ENCODE measurements around the gene NLGN1.

NLGN1 gene

DNA sequence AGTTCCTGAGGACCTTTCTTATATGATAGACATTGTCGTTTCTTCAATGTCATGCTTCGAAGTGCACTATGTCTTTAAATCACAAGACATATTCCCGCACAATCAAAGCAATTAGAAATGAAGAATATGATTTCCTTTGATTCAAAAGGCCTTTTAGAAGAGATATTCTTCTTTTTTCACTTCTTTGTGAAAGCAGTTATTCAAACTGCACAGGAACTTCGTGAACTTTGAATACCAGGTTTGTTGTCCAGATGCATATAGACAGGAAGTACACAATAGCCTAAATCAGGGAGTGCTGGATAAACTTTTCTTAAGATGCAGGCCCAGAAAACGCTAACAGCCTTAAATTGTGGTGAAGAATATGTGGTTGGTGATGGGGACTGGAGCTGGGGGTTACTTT, 870.5 kb downstream of the NLGN1 start:
- no peaks in the 10 kb centered on the region for H3K27me3 ChIP-seq
- no peaks in the 10 kb centered on the region for H3K9me3 ChIP-seq
- H3K4me3 ChIP-seq: no peak overlapping the region
- H3K4me1 ChIP-seq: no peaks in the 10 kb centered on the region
- no peak overlapping the region for H3K9ac ChIP-seq
- H4K20me1 ChIP-seq: no peaks in the 10 kb centered on the region
- TF ChIP-seq Cebpa-rat (IDR thresholded peaks at IDR 0.05): no peak
- no peak overlapping the region for H3K27ac ChIP-seq
- H3K4me2 ChIP-seq: no peak overlapping the region
- no peaks in the 10 kb centered on the region for H3K36me3 ChIP-seq

DNA sequence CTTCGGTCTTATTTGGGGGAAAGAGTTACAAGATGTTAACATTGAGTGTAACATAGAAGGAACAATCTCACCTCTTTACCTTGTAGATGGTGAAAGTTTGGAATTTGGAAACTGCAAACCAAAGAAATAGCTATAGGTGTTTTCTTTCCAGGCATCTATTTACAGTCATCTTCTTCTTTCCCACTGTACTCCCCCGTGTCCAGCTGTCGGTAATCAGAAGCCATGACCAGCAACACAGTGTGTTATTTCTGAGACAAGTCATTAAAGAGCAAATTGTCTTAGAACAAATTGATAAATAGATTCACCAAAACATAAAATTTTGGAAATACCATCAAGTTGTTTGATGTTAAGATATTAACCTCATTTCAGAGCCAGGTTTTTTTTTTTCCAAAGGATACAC, 871.0 kb downstream of the NLGN1 start:
- TF ChIP-seq Cebpa-rat (IDR thresholded peaks at IDR 0.05): no peak
- Histone ChIP-seq H4K20me1 (no peaks in the 10 kb centered on the region), H3K27me3 (no peaks in the 10 kb centered on the region), H3K27ac (no peak overlapping the region), H3K4me2 (no peak overlapping the region), H3K4me3 (no peak overlapping the region), H3K36me3 (no peaks in the 10 kb centered on the region), H3K9me3 (no peaks in the 10 kb centered on the region), H3K4me1 (no peaks in the 10 kb centered on the region), H3K9ac (no peak overlapping the region)

DNA sequence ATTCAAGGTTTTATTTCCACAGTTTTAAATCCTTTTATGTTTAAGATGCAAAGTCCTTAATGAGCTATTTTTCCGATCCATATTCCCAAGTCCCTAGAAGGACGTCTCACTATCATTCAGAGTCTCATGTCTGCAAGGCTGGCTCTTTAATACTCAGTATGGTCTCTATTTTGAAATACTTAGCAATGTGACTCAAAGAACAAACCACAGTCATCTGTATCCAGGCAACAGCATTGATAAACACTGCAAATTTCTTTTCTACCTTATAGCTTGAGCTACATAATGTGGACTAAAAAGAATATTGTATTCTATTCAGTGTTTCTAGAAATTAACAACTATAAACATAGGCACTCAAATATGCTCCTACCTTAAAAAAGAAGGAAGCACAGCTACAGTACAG, 873.3 kb downstream of the NLGN1 start:
- Histone ChIP-seq H3K4me1 (no peaks in the 10 kb centered on the region), H3K27me3 (no peaks in the 10 kb centered on the region), H3K4me3 (no peak overlapping the region), H3K36me3 (no peaks in the 10 kb centered on the region), H3K9me3 (no peaks in the 10 kb centered on the region), H3K9ac (no peak overlapping the region), H3K27ac (no peak overlapping the region), H3K4me2 (no peak overlapping the region), H4K20me1 (no peaks in the 10 kb centered on the region)
- TF ChIP-seq Cebpa-rat (IDR thresholded peaks at IDR 0.05): no peak

DNA sequence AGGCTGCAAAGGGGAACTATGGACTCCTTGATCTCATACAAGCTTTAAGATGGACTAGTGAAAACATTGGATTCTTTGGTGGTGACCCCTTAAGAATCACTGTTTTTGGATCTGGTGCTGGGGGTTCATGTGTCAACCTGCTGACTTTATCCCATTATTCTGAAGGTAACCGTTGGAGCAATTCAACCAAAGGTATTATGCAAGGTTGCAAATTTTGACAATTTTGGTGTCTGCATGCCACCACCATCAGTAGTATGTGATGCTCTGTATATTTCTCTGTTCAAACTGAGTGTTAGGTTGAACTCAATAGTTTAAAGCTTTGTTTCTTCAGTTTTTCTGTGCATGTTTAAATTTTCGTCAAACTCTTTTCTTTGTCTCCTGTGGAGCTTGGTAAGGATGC, 877.8 kb downstream of the NLGN1 start:
- Histone ChIP-seq H3K27ac (no peak overlapping the region), H3K36me3 (no peaks in the 10 kb centered on the region), H3K9me3 (no peaks in the 10 kb centered on the region), H3K4me2 (no peak overlapping the region), H3K27me3 (no peaks in the 10 kb centered on the region), H3K4me3 (no peak overlapping the region), H4K20me1 (no peaks in the 10 kb centered on the region), H3K4me1 (no peaks in the 10 kb centered on the region), H3K9ac (no peak overlapping the region)
- TF ChIP-seq Cebpa-rat (IDR thresholded peaks at IDR 0.05): no peak

DNA sequence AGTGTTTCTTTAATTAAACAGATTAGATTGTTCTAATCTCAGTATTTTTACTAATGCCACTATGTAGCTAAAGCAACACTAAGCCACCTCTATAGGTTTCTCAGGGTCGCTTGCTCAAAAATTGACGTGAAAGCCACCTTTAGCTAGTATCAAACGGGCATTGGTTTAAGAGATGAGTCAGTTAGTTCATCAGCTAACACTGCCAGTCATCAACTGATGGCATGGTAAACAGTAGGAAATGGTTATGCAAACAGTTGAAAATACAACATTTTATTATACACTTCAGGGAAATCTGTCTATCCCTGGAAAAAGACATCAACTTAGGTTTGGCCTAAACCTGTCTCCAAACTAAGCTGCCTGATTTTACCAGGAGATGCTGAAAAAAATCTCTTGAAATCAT, 879.3 kb downstream of the NLGN1 start:
- TF ChIP-seq Cebpa-rat (IDR thresholded peaks at IDR 0.05): no peak
- Histone ChIP-seq H3K4me2 (no peak overlapping the region), H3K27ac (no peak overlapping the region)

DNA sequence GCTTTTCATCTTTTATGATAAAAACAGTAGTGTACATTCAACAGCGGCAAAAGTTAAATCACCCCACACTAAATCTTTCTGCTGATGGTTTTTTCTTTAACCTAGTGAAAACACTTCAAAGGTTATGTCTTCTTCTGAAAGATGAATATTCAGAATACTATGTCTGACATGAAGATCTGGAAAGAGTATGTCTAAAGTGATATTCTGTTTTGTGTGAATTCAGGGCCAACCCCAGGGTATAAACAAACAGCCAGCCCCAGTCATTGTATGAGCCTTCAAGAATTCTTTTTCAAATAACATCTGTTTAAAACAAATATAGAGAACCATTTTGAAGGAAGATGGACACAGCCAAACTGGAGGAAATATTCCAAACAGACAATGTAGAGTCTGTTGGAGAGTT, 880.5 kb downstream of the NLGN1 start:
- Histone ChIP-seq H3K4me1 (no peaks in the 10 kb centered on the region), H3K9me3 (no peaks in the 10 kb centered on the region), H3K27me3 (no peaks in the 10 kb centered on the region), H3K27ac (no peak overlapping the region), H3K4me2 (no peak overlapping the region), H3K9ac (no peak overlapping the region), H4K20me1 (no peaks in the 10 kb centered on the region), H3K36me3 (no peaks in the 10 kb centered on the region), H3K4me3 (no peak overlapping the region)
- no peak for TF ChIP-seq Cebpa-rat (IDR thresholded peaks at IDR 0.05)

More for the DNA sequence above, 879.3 kb downstream of the NLGN1 start:
- no peak overlapping the region for H3K9ac ChIP-seq
- no peaks in the 10 kb centered on the region for H4K20me1 ChIP-seq
- no peaks in the 10 kb centered on the region for H3K4me1 ChIP-seq
- no peak overlapping the region for H3K4me3 ChIP-seq
- no peaks in the 10 kb centered on the region for H3K27me3 ChIP-seq
- H3K9me3 ChIP-seq: no peaks in the 10 kb centered on the region
- no peaks in the 10 kb centered on the region for H3K36me3 ChIP-seq

DNA sequence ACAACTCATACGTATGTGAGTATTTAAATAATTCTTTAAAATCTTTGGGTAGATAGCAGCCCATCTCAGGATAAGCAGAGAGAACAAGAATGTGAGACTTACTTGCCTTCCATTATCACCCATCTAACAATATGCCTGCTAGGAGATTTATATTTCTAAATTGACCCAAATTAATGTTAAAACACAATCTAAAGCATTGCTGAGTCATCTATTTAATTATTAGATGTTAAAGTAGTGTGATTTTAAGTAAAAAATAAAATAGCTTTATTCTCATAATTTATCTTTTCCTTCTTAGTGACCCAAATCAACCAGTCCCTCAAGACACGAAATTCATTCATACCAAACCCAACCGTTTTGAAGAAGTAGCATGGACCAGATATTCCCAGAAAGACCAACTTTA, 882.6 kb downstream of the NLGN1 start:
- Histone ChIP-seq H3K27me3 (no peaks in the 10 kb centered on the region), H3K36me3 (no peaks in the 10 kb centered on the region), H3K9ac (no peak overlapping the region), H4K20me1 (no peaks in the 10 kb centered on the region), H3K4me3 (no peak overlapping the region), H3K4me2 (no peak overlapping the region), H3K9me3 (no peaks in the 10 kb centered on the region), H3K4me1 (no peaks in the 10 kb centered on the region), H3K27ac (no peak overlapping the region)
- TF ChIP-seq Cebpa-rat (IDR thresholded peaks at IDR 0.05): no peak

DNA sequence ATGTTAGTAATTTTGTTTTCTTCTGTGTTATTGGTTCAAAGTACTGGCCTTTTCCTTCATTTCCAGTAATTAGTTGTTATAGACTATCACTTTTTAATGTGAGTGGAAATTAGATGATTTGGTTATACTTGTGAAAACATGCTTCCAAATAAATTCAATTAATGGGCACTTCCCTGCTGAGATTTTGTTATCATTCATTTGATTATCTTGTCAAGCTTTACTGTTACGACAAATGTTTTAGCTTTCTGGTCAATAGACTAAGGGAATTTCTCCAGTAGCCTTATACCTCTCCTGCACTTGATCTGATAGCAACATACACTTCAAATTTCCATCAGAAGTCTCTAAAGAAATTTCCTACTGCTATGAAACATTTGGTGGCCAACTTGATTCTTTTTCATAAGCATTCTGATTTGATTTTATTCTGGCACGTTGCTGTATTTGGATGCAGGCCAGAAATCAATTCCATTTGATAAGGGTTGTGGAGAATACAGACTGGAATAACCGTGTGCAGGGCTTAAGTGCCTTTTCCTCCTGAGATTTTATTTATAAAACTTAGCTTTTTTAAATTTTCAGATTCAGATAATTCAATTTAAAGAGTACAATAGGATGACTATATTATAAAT, 887.8 kb downstream of the NLGN1 start:
- Histone ChIP-seq H3K27me3 (no peaks in the 10 kb centered on the region), H3K9me3 (no peaks in the 10 kb centered on the region), H3K4me1 (no peaks in the 10 kb centered on the region), H4K20me1 (no peaks in the 10 kb centered on the region), H3K27ac (no peak overlapping the region), H3K36me3 (no peaks in the 10 kb centered on the region), H3K4me2 (no peak overlapping the region), H3K4me3 (no peak overlapping the region), H3K9ac (no peak overlapping the region)
- TF ChIP-seq Cebpa-rat (IDR thresholded peaks at IDR 0.05): no peak

DNA sequence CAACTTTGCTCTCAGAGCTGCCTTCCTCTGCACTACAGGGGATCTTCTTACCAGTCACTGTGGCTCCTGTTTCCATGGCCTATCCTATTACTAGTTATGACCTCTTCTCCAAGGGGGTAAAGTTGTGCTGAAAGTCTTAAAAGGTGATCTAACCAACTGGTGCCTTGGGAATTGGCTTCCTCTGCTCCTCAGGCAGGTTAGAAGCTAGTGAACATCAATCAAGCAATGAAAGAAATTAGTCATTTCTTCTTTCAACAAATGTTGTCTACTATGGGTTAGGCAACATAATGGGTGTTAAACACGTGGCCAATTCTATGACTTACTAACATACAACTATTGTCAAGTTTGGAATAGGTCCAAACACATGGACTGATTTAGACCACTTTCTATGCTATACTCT, 890.2 kb downstream of the NLGN1 start:
- no peaks in the 10 kb centered on the region for H3K36me3 ChIP-seq
- no peak overlapping the region for H3K4me3 ChIP-seq
- no peak overlapping the region for H3K4me2 ChIP-seq
- H3K27me3 ChIP-seq: no peaks in the 10 kb centered on the region
- H3K9ac ChIP-seq: no peak overlapping the region
- no peaks in the 10 kb centered on the region for H3K9me3 ChIP-seq
- no peak overlapping the region for H3K27ac ChIP-seq
- no peaks in the 10 kb centered on the region for H3K4me1 ChIP-seq
- H4K20me1 ChIP-seq: no peaks in the 10 kb centered on the region
- TF ChIP-seq Cebpa-rat (IDR thresholded peaks at IDR 0.05): no peak

DNA sequence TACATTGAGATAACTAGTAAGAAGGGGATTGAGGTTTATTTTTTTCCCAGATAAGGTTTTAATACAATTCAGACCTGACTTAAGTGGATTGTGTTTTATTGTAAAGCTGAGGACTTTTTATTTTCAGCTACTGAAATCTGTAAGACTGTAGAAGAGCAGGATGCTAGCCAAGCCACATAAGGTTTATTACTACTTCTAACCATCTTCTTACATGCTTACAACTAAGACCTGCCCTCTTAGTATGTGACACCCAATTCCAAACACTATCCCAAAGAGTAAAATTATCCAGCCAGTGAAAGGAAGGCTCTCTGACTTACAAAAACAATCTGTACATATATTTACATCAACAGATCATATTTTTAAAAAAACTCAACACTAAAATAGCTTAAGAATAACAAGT, 897.1 kb downstream of the NLGN1 start:
- Histone ChIP-seq H3K36me3 (no peaks in the 10 kb centered on the region), H3K4me3 (no peak overlapping the region), H3K4me1 (no peaks in the 10 kb centered on the region), H3K9ac (no peak overlapping the region), H3K9me3 (no peaks in the 10 kb centered on the region), H3K27me3 (no peaks in the 10 kb centered on the region), H3K4me2 (no peak overlapping the region), H3K27ac (no peak overlapping the region), H4K20me1 (no peaks in the 10 kb centered on the region)
- TF ChIP-seq Cebpa-rat (IDR thresholded peaks at IDR 0.05): no peak

Data from BLaER1 (cell line).